B cell (primary cell): Measurements from ENCODE around the gene CXorf65. TPM values are rescaled to one million over a fixed set of nuclear protein-coding genes. Genes with fewer than 3 reads are reported as not detected.

Experiments used
- ATAC-seq: fragments of 200-7000 bp; cut with Tn5 transposase; one replicate; pipeline ENCODE4 v1.10.0; 2021; ENCODE audit warnings: low read depth, mild to moderate bottlenecking, moderate number of reproducible peaks, moderate library complexity
- CTCF ChIA-PET: fragments of 350-600 bp; sonication (Branson Sonifier 250); formaldehyde crosslinking; loops from one replicate; lab custom pipeline; 2021; ENCODE audit warnings: antibody characterized with exemption, inconsistent platforms; lab: Charles Lee
- POLR2A ChIA-PET: fragments of 350-600 bp; sonication (Branson Sonifier 250); formaldehyde crosslinking; loops from one replicate; lab custom pipeline; 2021; ENCODE audit warnings: antibody characterized with exemption; lab: Charles Lee
- DNase-seq: peaks from one replicate; pipeline ENCODE4 v3.0.0; 2013
- H2AFZ ChIP-seq: 2 replicates; pipeline ENCODE4 v1.6.1; 2012; ENCODE audit warnings: mild to moderate bottlenecking, low read depth, low read length; ENCODE audit not compliant: insufficient read depth, poor library complexity, severe bottlenecking
- H3K27ac ChIP-seq, 2 donors: 1 replicate in 1 of 2; 2 replicates in 1 of 2; pipeline ENCODE4 v1.5.1; 2012 to 2013; ENCODE audit warnings: low read length in 2 of 2, mild to moderate bottlenecking in 2 of 2, moderate library complexity in 1 of 2
- H3K27me3 ChIP-seq, 4 experiments: fragments of 200-600 bp in 1 of 4; sonication (generic) in 1 of 4; replicated peaks in 1 of 4; 1 replicate in 2 of 4; 2 replicates in 2 of 4; pipeline versions ENCODE4 v1.6.1 to v1.7.0; 2013 to 2016; ENCODE audit warnings: low read length in 3 of 4, mild to moderate bottlenecking in 2 of 4, mixed read lengths in 1 of 4, moderate library complexity in 1 of 4; ENCODE audit not compliant: insufficient read depth in 4 of 4, control insufficient read depth in 3 of 4; ENCODE audit errors: control extremely low read depth in 1 of 4
- H3K36me3 ChIP-seq, 2 experiments: replicated peaks in 1 of 2; 1 replicate in 1 of 2; 2 replicates in 1 of 2; pipeline versions ENCODE4 v1.6.1 to v1.7.1; 2013; ENCODE audit warnings: low read length in 1 of 2; ENCODE audit not compliant: insufficient read depth in 2 of 2, control insufficient read depth in 1 of 2; ENCODE audit errors: control extremely low read depth in 1 of 2, extremely low read depth in 1 of 2
- H3K4me1 ChIP-seq, 2 donors: fragments of 200-600 bp in 1 of 2; sonication (generic) in 1 of 2; 1 replicate in 1 of 2; 2 replicates in 1 of 2; pipeline versions ENCODE4 v1.5.1 to v1.6.1; 2013 to 2017; ENCODE audit warnings: low read length in 2 of 2; ENCODE audit not compliant: control insufficient read depth in 2 of 2, insufficient read depth in 2 of 2
- H3K4me2 ChIP-seq: replicated peaks from 2 replicates; pipeline ENCODE3; 2012; ENCODE audit warnings: mild to moderate bottlenecking, low read depth, low read length; ENCODE audit not compliant: poor library complexity, severe bottlenecking
- H3K4me3 ChIP-seq, 5 experiments: fragments of 200-600 bp in 1 of 5; sonication (generic) in 1 of 5; 1 replicate in 3 of 5; 2 replicates in 2 of 5; pipeline versions ENCODE4 v1.5.1 to v1.7.0; 2011 to 2016; ENCODE audit warnings: low read length in 4 of 5, mild to moderate bottlenecking in 4 of 5, low read depth in 2 of 5, control low read depth in 1 of 5, moderate library complexity in 1 of 5; ENCODE audit not compliant: insufficient read depth in 1 of 5; ENCODE audit errors: control extremely low read depth in 1 of 5, extremely low read depth in 1 of 5
- H3K79me2 ChIP-seq: fragments of 200-600 bp; sonication (generic); one replicate; pipeline ENCODE4 v1.6.0; 2016; ENCODE audit warnings: low read length; ENCODE audit not compliant: control insufficient read depth, insufficient read depth
- H3K9ac ChIP-seq: fragments of 200-600 bp; sonication (generic); 2 replicates; pipeline ENCODE4 v1.6.1; 2017; ENCODE audit warnings: mild to moderate bottlenecking, low read length, moderate library complexity
- H3K9me3 ChIP-seq, 3 donors: one replicate each; pipeline versions ENCODE4 v1.6.1 to v1.7.1; 2013; ENCODE audit warnings: low read length in 2 of 3; ENCODE audit not compliant: control insufficient read depth in 2 of 3, insufficient read depth in 1 of 3; ENCODE audit errors: control extremely low read depth in 1 of 3
- H4K20me1 ChIP-seq: 2 replicates; pipeline ENCODE4 v1.6.0; 2012; ENCODE audit warnings: mild to moderate bottlenecking, low read length; ENCODE audit not compliant: insufficient read depth, control insufficient read depth, poor library complexity, severe bottlenecking
- H3K27ac Mint-ChIP-seq: one replicate; pipeline ENCODE4 v1.8.0; 2021; ENCODE audit warnings: mixed read lengths
- H3K27me3 Mint-ChIP-seq: one replicate; pipeline ENCODE4 v1.8.0; 2021; ENCODE audit warnings: mixed read lengths
- H3K4me1 Mint-ChIP-seq: one replicate; pipeline ENCODE4 v1.8.0; 2021; ENCODE audit warnings: mixed read lengths
- H3K4me3 Mint-ChIP-seq: one replicate; pipeline ENCODE4 v1.8.0; 2021; ENCODE audit warnings: mixed read lengths
- H3K9me3 Mint-ChIP-seq: one replicate; pipeline ENCODE4 v1.8.0; 2022; ENCODE audit warnings: mixed read lengths; ENCODE audit not compliant: insufficient read depth
- CTCF ChIP-seq: fragments of 200-600 bp; IDR thresholded peaks from one replicate; pipeline ENCODE4 v1.8.0; 2022; ENCODE audit warnings: antibody characterized with exemption, mild to moderate bottlenecking
- EZH2 ChIP-seq: IDR thresholded peaks from 2 replicates; pipeline ENCODE4 v1.6.1; 2012; ENCODE audit warnings: borderline replicate concordance, low read depth, mild to moderate bottlenecking, moderate library complexity, low read length; ENCODE audit not compliant: insufficient read depth, poor library complexity, severe bottlenecking
- WGBS: methylation state at CpG from one replicate; pipeline ENCODE4 v1.1.5; 2013; ENCODE audit warnings: missing lambda C conversion rate; ENCODE audit not compliant: insufficient coverage; 5-methylcytosine and 5-hydroxymethylcytosine counted together
- intact Hi-C: fragments of 100-400 bp; cut with micrococcal nuclease; formaldehyde crosslinking; loops from one replicate; pipeline ENCODE4 v1.10.0; 2022
- polyA plus RNA-seq: library from polyadenylated mRNA; depleted of rRNA; stranded (reverse); fragments of >200 nt; gene quantifications from 2 replicates; pipeline ENCODE4 v1.2.3, GENCODE V29; 2012
- total RNA-seq, 2 donors: library from RNA; stranded (reverse); fragments of 120-200 nt in 1 of 2; gene quantifications; 1 replicate in 1 of 2; 2 replicates in 1 of 2; pipeline versions ENCODE4 v1.2.3 to v1.2.4, GENCODE V29; 2013 to 2022

The CXorf65 gene
- total and polyA plus RNA-seq, 2 donors (not counting 1 experiment from before 2014, with no cell fraction given) = 25.6 to 49.6 TPM

GRCh38 chrX:71098302-71098701, 8.2 kb downstream of the CXorf65 start:
- WGBS = no CpG with 5 or more reads among the region's 2 CpGs
- Histone ChIP-seq H3K36me3 (no peaks in the 10 kb centered on the region), H3K27me3 (no peaks in the 10 kb centered on the region), H3K4me1 (peaks cover 20 to 35% of the 10 kb centered on the region in 2 donors), H2AFZ (no peak overlapping the region), H3K27ac (no peak overlapping the region), H3K4me3 (no peak overlapping the region), H3K9ac (no peak overlapping the region), H3K79me2 (peaks cover 13% of the 10 kb centered on the region), H4K20me1 (no peaks in the 10 kb centered on the region), H3K9me3 (no peaks in the 10 kb centered on the region), H3K4me2 (no peak overlapping the region)
- Mint-ChIP-seq H3K27ac (peak overlapping the region; percentile 59), H3K4me1 (peaks cover 39% of the 10 kb centered on the region), H3K9me3 (no peaks in the 10 kb centered on the region), H3K4me3 (no peak overlapping the region), H3K27me3 (no peaks in the 10 kb centered on the region)
- no peak for TF ChIP-seq EZH2
- peak; percentile 67 for TF ChIP-seq CTCF
- POLR2A ChIA-PET = interaction anchor here (0.8 kb wide), 1 partner anchor 13 kb away, joined by 3 read pairs; no protein-coding TSS in a partner anchor
- CTCF ChIA-PET = interaction anchor here (1.0 to 2.8 kb wide), 5 partner anchors 20 to 83 kb away, joined by 3 to 33 read pairs (median 7); partner anchors contain the start of gene MED12
- DNase-seq (peak; percentile 81), ATAC-seq (peak; percentile 43)
- intact Hi-C loops = loop anchor here (1.0 to 10.0 kb wide), 5 partner anchors 13 to 156 kb away; partner anchors contain the start of genes IL2RG and ZMYM3

- DNase-seq = no peak
- intact Hi-C loops = loop anchor here (10.0 kb wide), 1 partner anchor 158 kb away; the partner anchor contains the start of gene ZMYM3
- H3K36me3 ChIP-seq = no peaks in the 10 kb centered on the region
- H3K4me2 ChIP-seq = peak overlapping the region; percentile 74
- no peaks in the 10 kb centered on the region for H3K27me3 Mint-ChIP-seq
- ATAC-seq = no peak
- peaks cover 13 to 28% of the 10 kb centered on the region in 2 donors for H3K4me1 ChIP-seq
- no peaks in the 10 kb centered on the region for H3K9me3 ChIP-seq
- no peaks in the 10 kb centered on the region for H3K9me3 Mint-ChIP-seq
- H3K27ac ChIP-seq = no peak overlapping the region
- peak overlapping the region; percentile 57 for H3K9ac ChIP-seq
- WGBS = 0% methylated on average over 4 of the region's 9 CpGs
- no peaks in the 10 kb centered on the region for H4K20me1 ChIP-seq
- H3K79me2 ChIP-seq = peaks cover 13% of the 10 kb centered on the region
- ChIA-PET CTCF (interaction anchor here (1.0 to 2.8 kb wide), 2 partner anchors 15 to 33 kb away, joined by 5 to 33 read pairs; partner anchors contain the start of gene IL2RG), POLR2A (no interaction called here)
- H3K4me3 Mint-ChIP-seq = peak overlapping the region; percentile 98
- no peak overlapping the region for H3K27ac Mint-ChIP-seq
- TF ChIP-seq CTCF = no peak
- TF ChIP-seq EZH2 = no peak
- peak overlapping the region; percentile 88 for H2AFZ ChIP-seq
- peak overlapping the region in 4 of 5 experiments; percentile 49 to 73 (median 60) for H3K4me3 ChIP-seq
- peaks cover 31% of the 10 kb centered on the region for H3K4me1 Mint-ChIP-seq
- no peaks in the 10 kb centered on the region for H3K27me3 ChIP-seq
Observed at GRCh38 chrX:71096760-71097032, 9.8 kb downstream of the CXorf65 start.
